Loucy (cell line): ENCODE results near the gene OSBPL1A.
A peak's percentile ranks its signal among the peaks of the same experiment; 100 is the strongest.

Experiments
- H2AFZ ChIP-seq: fragments of 200-600 bp; sonication (generic); 2 replicates; pipeline ENCODE4 v1.6.0; 2016; ENCODE audit warnings: antibody characterized with exemption, mild to moderate bottlenecking, low read length, moderate library complexity
- H3F3A ChIP-seq: fragments of 200-600 bp; 2 replicates; pipeline ENCODE4 v1.6.0; 2016; ENCODE audit warnings: antibody characterized with exemption, low read depth, mild to moderate bottlenecking
- H3K27me3 ChIP-seq: fragments of 200-600 bp; sonication (generic); 2 replicates; pipeline ENCODE4 v1.6.1; 2014; ENCODE audit warnings: low read length, mild to moderate bottlenecking; ENCODE audit not compliant: insufficient read depth, poor library complexity, severe bottlenecking
- H3K36me3 ChIP-seq: fragments of 200-600 bp; sonication (generic); 2 replicates; pipeline ENCODE4 v1.6.1; 2016; ENCODE audit warnings: low read length; ENCODE audit not compliant: insufficient read depth
- H3K4me1 ChIP-seq: fragments of 200-600 bp; sonication (generic); 2 replicates; pipeline ENCODE4 v1.5.1; 2014; ENCODE audit warnings: low read length, mild to moderate bottlenecking; ENCODE audit not compliant: insufficient read depth, poor library complexity, severe bottlenecking
- H3K4me2 ChIP-seq: fragments of 200-600 bp; sonication (generic); 2 replicates; pipeline ENCODE4 v1.6.0; 2014; ENCODE audit warnings: antibody characterized with exemption, low read length, low read depth, mild to moderate bottlenecking; ENCODE audit not compliant: poor library complexity, severe bottlenecking
- H3K4me3 ChIP-seq: fragments of 200-600 bp; sonication (generic); 2 replicates; pipeline ENCODE4 v1.5.1; 2014; ENCODE audit warnings: low read length, mild to moderate bottlenecking, mixed read lengths; ENCODE audit not compliant: poor library complexity, severe bottlenecking
- H3K79me2 ChIP-seq: fragments of 200-600 bp; sonication (generic); 2 replicates; pipeline ENCODE4 v1.6.1; 2014; ENCODE audit warnings: low read length; ENCODE audit not compliant: insufficient read depth
- H3K9ac ChIP-seq: fragments of 200-600 bp; sonication (generic); 2 replicates; pipeline ENCODE4 v1.6.0; 2014; ENCODE audit warnings: mild to moderate bottlenecking, low read depth, low read length, moderate library complexity; ENCODE audit not compliant: poor library complexity, severe bottlenecking
- H3K9me2 ChIP-seq: fragments of 200-600 bp; sonication (generic); replicated peaks from 2 replicates; pipeline ENCODE4 v1.6.1; 2016; ENCODE audit warnings: low read depth, low read length, mixed read lengths
- H3K9me3 ChIP-seq: fragments of 200-600 bp; sonication (generic); 2 replicates; pipeline ENCODE4 v1.6.1; 2014; ENCODE audit warnings: mild to moderate bottlenecking, antibody characterized with exemption, low read length, low read depth; ENCODE audit not compliant: insufficient read depth
- H4K20me1 ChIP-seq: fragments of 200-600 bp; sonication (generic); 2 replicates; pipeline ENCODE4 v1.6.0; 2014; ENCODE audit warnings: antibody characterized with exemption, low read length, mild to moderate bottlenecking; ENCODE audit not compliant: insufficient read depth, poor library complexity, severe bottlenecking
- EZH2phosphoT487 ChIP-seq: fragments of 200-600 bp; IDR thresholded peaks from 2 replicates; pipeline ENCODE4 v1.6.1; 2018; ENCODE audit warnings: antibody characterized with exemption, mild to moderate bottlenecking, moderate library complexity, borderline replicate concordance
- TF ChIP-seq, protein P1 (sequence below): fragments of 200-600 bp; sonication (generic); conservative IDR thresholded peaks from 2 replicates; pipeline ENCODE4 v1.5.1; 2014; ENCODE audit warnings: mild to moderate bottlenecking, antibody characterized with exemption, low read length

OSBPL1A gene

DNA sequence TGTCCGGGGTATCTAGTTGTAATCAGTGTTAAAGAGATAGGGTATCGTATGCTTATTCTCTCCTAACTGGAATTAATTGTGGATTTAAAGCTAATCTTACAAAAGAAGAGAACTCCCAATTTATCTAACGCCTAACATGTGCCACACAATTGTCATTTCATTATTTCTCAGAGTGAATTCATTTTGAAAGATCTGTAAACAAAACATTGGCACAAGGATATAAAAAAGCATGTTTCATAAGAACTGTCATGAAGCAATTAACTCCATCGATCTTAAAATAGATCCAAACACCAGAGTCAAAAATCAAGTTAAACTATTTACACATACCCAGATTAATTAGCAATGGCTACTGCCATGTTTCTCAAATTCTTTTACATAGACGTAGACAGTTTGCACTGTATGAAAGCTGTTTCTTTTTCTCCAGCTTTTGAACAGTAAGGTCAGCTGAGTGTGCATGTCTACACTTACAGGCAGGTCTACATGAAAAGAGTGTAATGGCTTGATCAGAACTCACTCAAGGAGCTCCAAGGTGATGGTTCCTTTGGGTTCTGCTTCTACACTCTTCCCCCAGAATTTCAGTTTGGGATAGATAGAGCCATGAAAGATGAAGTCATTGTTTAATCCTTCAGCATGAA, 220.0 kb downstream of the OSBPL1A start:
- H3F3A ChIP-seq = no peaks in the 10 kb centered on the region
- H3K4me1 ChIP-seq = no peaks in the 10 kb centered on the region
- no peaks in the 10 kb centered on the region for H3K9me3 ChIP-seq
- H3K9me2 ChIP-seq = no peaks in the 10 kb centered on the region
- no peaks in the 10 kb centered on the region for H4K20me1 ChIP-seq
- H3K27me3 ChIP-seq = no peaks in the 10 kb centered on the region
- H3K79me2 ChIP-seq = no peaks in the 10 kb centered on the region
- H2AFZ ChIP-seq = no peak overlapping the region
- TF ChIP-seq EZH2phosphoT487 = no peak
- TF ChIP-seq, protein P1, sequence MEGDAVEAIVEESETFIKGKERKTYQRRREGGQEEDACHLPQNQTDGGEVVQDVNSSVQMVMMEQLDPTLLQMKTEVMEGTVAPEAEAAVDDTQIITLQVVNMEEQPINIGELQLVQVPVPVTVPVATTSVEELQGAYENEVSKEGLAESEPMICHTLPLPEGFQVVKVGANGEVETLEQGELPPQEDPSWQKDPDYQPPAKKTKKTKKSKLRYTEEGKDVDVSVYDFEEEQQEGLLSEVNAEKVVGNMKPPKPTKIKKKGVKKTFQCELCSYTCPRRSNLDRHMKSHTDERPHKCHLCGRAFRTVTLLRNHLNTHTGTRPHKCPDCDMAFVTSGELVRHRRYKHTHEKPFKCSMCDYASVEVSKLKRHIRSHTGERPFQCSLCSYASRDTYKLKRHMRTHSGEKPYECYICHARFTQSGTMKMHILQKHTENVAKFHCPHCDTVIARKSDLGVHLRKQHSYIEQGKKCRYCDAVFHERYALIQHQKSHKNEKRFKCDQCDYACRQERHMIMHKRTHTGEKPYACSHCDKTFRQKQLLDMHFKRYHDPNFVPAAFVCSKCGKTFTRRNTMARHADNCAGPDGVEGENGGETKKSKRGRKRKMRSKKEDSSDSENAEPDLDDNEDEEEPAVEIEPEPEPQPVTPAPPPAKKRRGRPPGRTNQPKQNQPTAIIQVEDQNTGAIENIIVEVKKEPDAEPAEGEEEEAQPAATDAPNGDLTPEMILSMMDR = no peak
- H3K9ac ChIP-seq = no peak overlapping the region
- no peaks in the 10 kb centered on the region for H3K36me3 ChIP-seq
- no peak overlapping the region for H3K4me3 ChIP-seq
- H3K4me2 ChIP-seq = no peak overlapping the region

DNA sequence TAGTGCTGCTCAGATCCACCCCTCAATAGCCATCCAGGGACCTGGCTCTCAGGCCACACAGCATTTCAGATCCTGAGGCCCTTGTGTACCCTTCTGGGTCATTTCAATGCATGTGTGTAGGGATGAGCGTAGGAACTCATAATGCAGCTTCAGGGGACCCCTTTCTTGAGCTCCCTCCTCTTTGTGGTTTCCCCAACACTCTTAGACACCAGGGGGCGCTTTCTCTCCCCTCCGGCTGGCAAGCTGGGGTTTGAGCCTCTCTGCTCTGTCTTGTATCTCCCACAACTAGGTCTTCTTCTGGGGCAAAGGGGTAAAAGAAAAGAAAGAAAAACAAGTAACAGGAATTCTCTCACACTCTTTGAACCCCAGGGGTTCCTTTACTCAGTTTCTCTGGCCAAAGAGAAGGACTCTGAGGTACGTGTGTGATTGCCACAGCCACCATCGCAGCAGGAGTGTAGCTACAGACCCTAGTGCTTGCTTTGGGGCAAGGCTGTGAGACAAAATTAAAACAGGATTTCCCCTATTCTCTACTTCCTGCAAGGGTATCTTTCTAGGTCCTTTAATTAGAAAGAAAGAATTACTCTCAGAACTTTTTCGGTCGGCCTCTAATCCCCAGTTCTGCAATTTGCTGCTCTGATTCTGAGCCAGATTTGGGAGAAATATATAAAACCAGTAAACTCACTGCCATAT, 220.8 kb downstream of the OSBPL1A start:
- no peaks in the 10 kb centered on the region for H4K20me1 ChIP-seq
- no peaks in the 10 kb centered on the region for H3F3A ChIP-seq
- TF ChIP-seq EZH2phosphoT487 = no peak
- TF ChIP-seq, protein P1 = peak; percentile 86
- no peaks in the 10 kb centered on the region for H3K9me3 ChIP-seq
- no peak overlapping the region for H2AFZ ChIP-seq
- H3K79me2 ChIP-seq = no peaks in the 10 kb centered on the region
- no peak overlapping the region for H3K4me3 ChIP-seq
- no peaks in the 10 kb centered on the region for H3K27me3 ChIP-seq
- H3K9me2 ChIP-seq = no peaks in the 10 kb centered on the region
- no peak overlapping the region for H3K9ac ChIP-seq
- H3K36me3 ChIP-seq = no peaks in the 10 kb centered on the region
- no peak overlapping the region for H3K4me2 ChIP-seq
- no peaks in the 10 kb centered on the region for H3K4me1 ChIP-seq

DNA sequence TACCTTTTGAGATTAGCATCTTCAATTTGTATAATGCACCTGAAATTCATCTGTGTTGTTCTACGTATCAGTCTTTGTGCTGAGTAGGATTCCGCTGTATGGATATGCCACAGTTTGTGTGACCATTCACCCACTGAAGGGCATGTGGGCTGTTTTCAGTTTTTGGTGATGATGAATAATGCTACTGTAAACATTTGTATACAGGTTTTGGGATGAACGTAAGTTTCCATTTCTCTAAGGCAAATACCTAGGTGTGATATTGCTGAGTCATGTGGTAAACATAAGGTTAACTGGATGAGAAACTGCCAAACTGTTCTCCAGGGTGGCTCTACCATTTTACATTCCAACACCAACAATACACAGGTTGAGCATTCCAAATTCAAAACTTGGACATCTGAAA, 223.6 kb downstream of the OSBPL1A start:
- H3K4me2 ChIP-seq = no peak overlapping the region
- H3K4me3 ChIP-seq = no peak overlapping the region
- no peaks in the 10 kb centered on the region for H3K9me2 ChIP-seq
- H3K9me3 ChIP-seq = no peaks in the 10 kb centered on the region
- H4K20me1 ChIP-seq = no peaks in the 10 kb centered on the region
- H3F3A ChIP-seq = no peaks in the 10 kb centered on the region
- H3K79me2 ChIP-seq = no peaks in the 10 kb centered on the region
- H3K9ac ChIP-seq = no peak overlapping the region
- H3K36me3 ChIP-seq = no peaks in the 10 kb centered on the region
- H3K27me3 ChIP-seq = no peaks in the 10 kb centered on the region
- no peak overlapping the region for H2AFZ ChIP-seq
- no peaks in the 10 kb centered on the region for H3K4me1 ChIP-seq
- no peak for TF ChIP-seq EZH2phosphoT487
- TF ChIP-seq, protein P1 = no peak
